ENCODE results near the gene RALGAPA1.

RALGAPA1 gene

GRCh38 chr14:35821564-35822411, 12.7 kb upstream of the RALGAPA1 start:
- no peak overlapping the region for H3K27ac ChIP-seq (ENCODE audit: low read length)
- H3K36me3 ChIP-seq (ENCODE audit: control insufficient read depth in 2 of 2, insufficient read depth in 2 of 2, low read length in 2 of 2), result no peaks in the 10 kb centered on the region
- no peaks in the 10 kb centered on the region for H3K27me3 ChIP-seq (ENCODE audit: control insufficient read depth in 1 of 2, insufficient read depth in 2 of 2, low read length in 2 of 2)
- H3K9me3 ChIP-seq (ENCODE audit: control insufficient read depth in 2 of 2, low read length in 2 of 2), result no peaks in the 10 kb centered on the region
- no peak overlapping the region for H3K4me3 ChIP-seq (ENCODE audit: low read length in 2 of 2)
- peaks cover under 1% of the 10 kb centered on the region for H3K4me1 ChIP-seq (ENCODE audit: control insufficient read depth, insufficient read depth, low read length)
- no peak overlapping the region for H3K9ac ChIP-seq (ENCODE audit: low read length in 2 of 2)

GRCh38 chr14:35819591-35820540, 10.8 kb upstream of the RALGAPA1 start:
- no peak overlapping the region for H3K4me3 ChIP-seq (ENCODE audit: low read length in 2 of 2)
- H3K9ac ChIP-seq (ENCODE audit: low read length in 2 of 2), result no peak overlapping the region
- H3K27me3 ChIP-seq (ENCODE audit: control insufficient read depth in 1 of 2, insufficient read depth in 2 of 2, low read length in 2 of 2), result no peaks in the 10 kb centered on the region
- H3K36me3 ChIP-seq (ENCODE audit: control insufficient read depth in 2 of 2, insufficient read depth in 2 of 2, low read length in 2 of 2), result no peaks in the 10 kb centered on the region
- H3K27ac ChIP-seq (ENCODE audit: low read length), result no peak overlapping the region
- H3K4me1 ChIP-seq (ENCODE audit: control insufficient read depth, insufficient read depth, low read length), result no peaks in the 10 kb centered on the region
- no peaks in the 10 kb centered on the region for H3K9me3 ChIP-seq (ENCODE audit: control insufficient read depth in 2 of 2, low read length in 2 of 2)

GRCh38 chr14:35818346-35819115, 9.4 kb upstream of the RALGAPA1 start:
- H3K4me3 ChIP-seq (ENCODE audit: low read length in 2 of 2), result no peak overlapping the region
- no peaks in the 10 kb centered on the region for H3K9me3 ChIP-seq (ENCODE audit: control insufficient read depth in 2 of 2, low read length in 2 of 2)
- H3K27ac ChIP-seq (ENCODE audit: low read length), result no peak overlapping the region
- H3K9ac ChIP-seq (ENCODE audit: low read length in 2 of 2), result no peak overlapping the region
- H3K4me1 ChIP-seq (ENCODE audit: control insufficient read depth, insufficient read depth, low read length), result no peaks in the 10 kb centered on the region
- H3K27me3 ChIP-seq (ENCODE audit: control insufficient read depth in 1 of 2, insufficient read depth in 2 of 2, low read length in 2 of 2), result no peaks in the 10 kb centered on the region
- H3K36me3 ChIP-seq (ENCODE audit: control insufficient read depth in 2 of 2, insufficient read depth in 2 of 2, low read length in 2 of 2), result no peaks in the 10 kb centered on the region

GRCh38 chr14:35814371-35815005, 5.4 kb upstream of the RALGAPA1 start:
- no peaks in the 10 kb centered on the region for H3K9me3 ChIP-seq (ENCODE audit: control insufficient read depth in 2 of 2, low read length in 2 of 2)
- no peak overlapping the region for H3K27ac ChIP-seq (ENCODE audit: low read length)
- no peaks in the 10 kb centered on the region for H3K4me1 ChIP-seq (ENCODE audit: control insufficient read depth, insufficient read depth, low read length)
- H3K27me3 ChIP-seq (ENCODE audit: control insufficient read depth in 1 of 2, insufficient read depth in 2 of 2, low read length in 2 of 2), result no peaks in the 10 kb centered on the region
- no peak overlapping the region for H3K9ac ChIP-seq (ENCODE audit: low read length in 2 of 2)
- no peak overlapping the region for H3K4me3 ChIP-seq (ENCODE audit: low read length in 2 of 2)
- H3K36me3 ChIP-seq (ENCODE audit: control insufficient read depth in 2 of 2, insufficient read depth in 2 of 2, low read length in 2 of 2), result no peaks in the 10 kb centered on the region

GRCh38 chr14:35810963-35811362, 1.9 kb upstream of the RALGAPA1 start:
- no peak overlapping the region for H3K9ac ChIP-seq (ENCODE audit: low read length in 2 of 2)
- no peaks in the 10 kb centered on the region for H3K9me3 ChIP-seq (ENCODE audit: control insufficient read depth in 2 of 2, low read length in 2 of 2)
- H3K27me3 ChIP-seq (ENCODE audit: control insufficient read depth in 1 of 2, insufficient read depth in 2 of 2, low read length in 2 of 2), result no peaks in the 10 kb centered on the region
- no peak overlapping the region for H3K27ac ChIP-seq (ENCODE audit: low read length)
- no peak overlapping the region for H3K4me3 ChIP-seq (ENCODE audit: low read length in 2 of 2)
- H3K36me3 ChIP-seq (ENCODE audit: control insufficient read depth in 2 of 2, insufficient read depth in 2 of 2, low read length in 2 of 2), result no peaks in the 10 kb centered on the region
- H3K4me1 ChIP-seq (ENCODE audit: control insufficient read depth, insufficient read depth, low read length), result peaks cover 7% of the 10 kb centered on the region

GRCh38 chr14:35809597-35809996, 502 bp upstream of the RALGAPA1 start:
- Histone ChIP-seq H3K4me3 (ENCODE audit: low read length in 2 of 2) (peak overlapping the region; percentile 45 to 86), H3K36me3 (ENCODE audit: control insufficient read depth in 2 of 2, insufficient read depth in 2 of 2, low read length in 2 of 2) (no peaks in the 10 kb centered on the region), H3K27ac (ENCODE audit: low read length) (peak overlapping the region; percentile 80), H3K9ac (ENCODE audit: low read length in 2 of 2) (peak overlapping the region in 1 of 2 donors; percentile 2), H3K4me1 (ENCODE audit: control insufficient read depth, insufficient read depth, low read length) (peaks cover 7% of the 10 kb centered on the region), H3K27me3 (ENCODE audit: control insufficient read depth in 1 of 2, insufficient read depth in 2 of 2, low read length in 2 of 2) (no peaks in the 10 kb centered on the region), H3K9me3 (ENCODE audit: control insufficient read depth in 2 of 2, low read length in 2 of 2) (no peaks in the 10 kb centered on the region)

GRCh38 chr14:35808076-35808637, 938 bp downstream of the RALGAPA1 start:
- Histone ChIP-seq H3K36me3 (ENCODE audit: control insufficient read depth in 2 of 2, insufficient read depth in 2 of 2, low read length in 2 of 2) (no peaks in the 10 kb centered on the region), H3K9ac (ENCODE audit: low read length in 2 of 2) (peak overlapping the region; percentile 70 to 79), H3K27me3 (ENCODE audit: control insufficient read depth in 1 of 2, insufficient read depth in 2 of 2, low read length in 2 of 2) (no peaks in the 10 kb centered on the region), H3K4me3 (ENCODE audit: low read length in 2 of 2) (peak overlapping the region; percentile 80 to 86), H3K4me1 (ENCODE audit: control insufficient read depth, insufficient read depth, low read length) (peaks cover 7% of the 10 kb centered on the region), H3K9me3 (ENCODE audit: control insufficient read depth in 2 of 2, low read length in 2 of 2) (no peaks in the 10 kb centered on the region), H3K27ac (ENCODE audit: low read length) (peak overlapping the region; percentile 80)

GRCh38 chr14:35807131-35807961, 1.7 kb downstream of the RALGAPA1 start:
- no peaks in the 10 kb centered on the region for H3K36me3 ChIP-seq (ENCODE audit: control insufficient read depth in 2 of 2, insufficient read depth in 2 of 2, low read length in 2 of 2)
- no peak overlapping the region for H3K27ac ChIP-seq (ENCODE audit: low read length)
- H3K4me3 ChIP-seq (ENCODE audit: low read length in 2 of 2), result peak overlapping the region; percentile 47 to 86
- no peaks in the 10 kb centered on the region for H3K9me3 ChIP-seq (ENCODE audit: control insufficient read depth in 2 of 2, low read length in 2 of 2)
- no peaks in the 10 kb centered on the region for H3K27me3 ChIP-seq (ENCODE audit: control insufficient read depth in 1 of 2, insufficient read depth in 2 of 2, low read length in 2 of 2)
- H3K4me1 ChIP-seq (ENCODE audit: control insufficient read depth, insufficient read depth, low read length), result peaks cover 7% of the 10 kb centered on the region
- no peak overlapping the region for H3K9ac ChIP-seq (ENCODE audit: low read length in 2 of 2)

GRCh38 chr14:35806006-35806907, 2.8 kb downstream of the RALGAPA1 start:
- no peaks in the 10 kb centered on the region for H3K27me3 ChIP-seq (ENCODE audit: control insufficient read depth in 1 of 2, insufficient read depth in 2 of 2, low read length in 2 of 2)
- H3K9me3 ChIP-seq (ENCODE audit: control insufficient read depth in 2 of 2, low read length in 2 of 2), result no peaks in the 10 kb centered on the region
- no peaks in the 10 kb centered on the region for H3K36me3 ChIP-seq (ENCODE audit: control insufficient read depth in 2 of 2, insufficient read depth in 2 of 2, low read length in 2 of 2)
- H3K4me3 ChIP-seq (ENCODE audit: low read length in 2 of 2), result no peak overlapping the region
- H3K9ac ChIP-seq (ENCODE audit: low read length in 2 of 2), result no peak overlapping the region
- H3K27ac ChIP-seq (ENCODE audit: low read length), result no peak overlapping the region
- H3K4me1 ChIP-seq (ENCODE audit: control insufficient read depth, insufficient read depth, low read length), result peaks cover 7% of the 10 kb centered on the region
